ENCODE measurements around the gene NUDT22. TPM values are rescaled to one million over a fixed set of nuclear protein-coding genes. Genes with fewer than 3 reads are reported as not detected.

NUDT22 gene
- total RNA-seq, 1 donor = 56.5 TPM

GRCh38 chr11:64251016-64251752 lies 25.1 kb downstream of the NUDT22 start, which contains the start of gene PLCB3:
PLCB3 (plus strand) TSS chr11:64251530; CDS start chr11:64251650, 120 bp downstream.
- Histone ChIP-seq H3K27me3 (ENCODE audit: insufficient read depth, low read length) (no peaks in the 10 kb centered on the region), H3K4me3 (ENCODE audit: insufficient read depth, low read length) (peak within 1 kb of the TSS; percentile 91), H4K20me1 (ENCODE audit: insufficient read depth, low read length) (no peaks in the 10 kb centered on the region), H3K9me3 (ENCODE audit: low read depth, low read length) (no peaks in the 10 kb centered on the region), H3K79me2 (ENCODE audit: insufficient read depth, low read length) (peaks cover 30% of the 10 kb centered on the region), H3K27ac (ENCODE audit: low read depth, low read length) (peak within 1 kb of the TSS; percentile 58), H3K36me3 (ENCODE audit: insufficient read depth, low read length) (peaks cover 15% of the 10 kb centered on the region), H3K4me1 (ENCODE audit: insufficient read depth, low read length) (peaks cover 11% of the 10 kb centered on the region), H2AFZ (ENCODE audit: low read length) (peak within 1 kb of the TSS; percentile 89), H3K4me2 (ENCODE audit: insufficient read depth, low read length) (peak within 1 kb of the TSS; percentile 98)
- TF ChIP-seq, protein P1, sequence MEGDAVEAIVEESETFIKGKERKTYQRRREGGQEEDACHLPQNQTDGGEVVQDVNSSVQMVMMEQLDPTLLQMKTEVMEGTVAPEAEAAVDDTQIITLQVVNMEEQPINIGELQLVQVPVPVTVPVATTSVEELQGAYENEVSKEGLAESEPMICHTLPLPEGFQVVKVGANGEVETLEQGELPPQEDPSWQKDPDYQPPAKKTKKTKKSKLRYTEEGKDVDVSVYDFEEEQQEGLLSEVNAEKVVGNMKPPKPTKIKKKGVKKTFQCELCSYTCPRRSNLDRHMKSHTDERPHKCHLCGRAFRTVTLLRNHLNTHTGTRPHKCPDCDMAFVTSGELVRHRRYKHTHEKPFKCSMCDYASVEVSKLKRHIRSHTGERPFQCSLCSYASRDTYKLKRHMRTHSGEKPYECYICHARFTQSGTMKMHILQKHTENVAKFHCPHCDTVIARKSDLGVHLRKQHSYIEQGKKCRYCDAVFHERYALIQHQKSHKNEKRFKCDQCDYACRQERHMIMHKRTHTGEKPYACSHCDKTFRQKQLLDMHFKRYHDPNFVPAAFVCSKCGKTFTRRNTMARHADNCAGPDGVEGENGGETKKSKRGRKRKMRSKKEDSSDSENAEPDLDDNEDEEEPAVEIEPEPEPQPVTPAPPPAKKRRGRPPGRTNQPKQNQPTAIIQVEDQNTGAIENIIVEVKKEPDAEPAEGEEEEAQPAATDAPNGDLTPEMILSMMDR (IDR thresholded peaks at IDR 0.05; ENCODE audit: extremely low read depth, low read depth, low read length) = peak; percentile 49
- DNase-seq (ENCODE audit: insufficient read length, low spot score, missing footprints) = peak; percentile 99

GRCh38 chr11:64251753-64252002 lies 25.6 kb downstream of the NUDT22 start:
- Histone ChIP-seq H4K20me1 (ENCODE audit: insufficient read depth, low read length) (no peaks in the 10 kb centered on the region), H3K36me3 (ENCODE audit: insufficient read depth, low read length) (peaks cover 19% of the 10 kb centered on the region), H3K79me2 (ENCODE audit: insufficient read depth, low read length) (peaks cover 30% of the 10 kb centered on the region), H2AFZ (ENCODE audit: low read length) (peak overlapping the region; percentile 63), H3K4me1 (ENCODE audit: insufficient read depth, low read length) (peaks cover 11% of the 10 kb centered on the region), H3K4me3 (ENCODE audit: insufficient read depth, low read length) (peak overlapping the region; percentile 91), H3K4me2 (ENCODE audit: insufficient read depth, low read length) (peak overlapping the region; percentile 98), H3K9me3 (ENCODE audit: low read depth, low read length) (no peaks in the 10 kb centered on the region), H3K27me3 (ENCODE audit: insufficient read depth, low read length) (no peaks in the 10 kb centered on the region), H3K27ac (ENCODE audit: low read depth, low read length) (peak overlapping the region; percentile 58)
- DNase-seq (ENCODE audit: insufficient read length, low spot score, missing footprints) = no peak
- TF ChIP-seq, protein P1 (IDR thresholded peaks at IDR 0.05; ENCODE audit: extremely low read depth, low read depth, low read length) = no peak

GRCh38 chr11:64252003-64252872 lies 26.2 kb downstream of the NUDT22 start:
- Histone ChIP-seq H3K79me2 (ENCODE audit: insufficient read depth, low read length) (peaks cover 30% of the 10 kb centered on the region), H3K4me2 (ENCODE audit: insufficient read depth, low read length) (peak overlapping the region; percentile 98), H2AFZ (ENCODE audit: low read length) (peak overlapping the region; percentile 63), H3K4me3 (ENCODE audit: insufficient read depth, low read length) (peak overlapping the region; percentile 91), H4K20me1 (ENCODE audit: insufficient read depth, low read length) (no peaks in the 10 kb centered on the region), H3K4me1 (ENCODE audit: insufficient read depth, low read length) (peaks cover 7% of the 10 kb centered on the region), H3K9me3 (ENCODE audit: low read depth, low read length) (no peaks in the 10 kb centered on the region), H3K27ac (ENCODE audit: low read depth, low read length) (peak overlapping the region; percentile 58), H3K27me3 (ENCODE audit: insufficient read depth, low read length) (no peaks in the 10 kb centered on the region), H3K36me3 (ENCODE audit: insufficient read depth, low read length) (peaks cover 20% of the 10 kb centered on the region)
- peak; percentile 99 for DNase-seq (ENCODE audit: insufficient read length, low spot score, missing footprints)
- TF ChIP-seq, protein P1 (IDR thresholded peaks at IDR 0.05; ENCODE audit: extremely low read depth, low read depth, low read length) = peak; percentile 61

- TF ChIP-seq, protein P1 (IDR thresholded peaks at IDR 0.05; ENCODE audit: extremely low read depth, low read depth, low read length) = no peak
- Histone ChIP-seq H3K36me3 (ENCODE audit: insufficient read depth, low read length) (peaks cover 22% of the 10 kb centered on the region), H3K4me1 (ENCODE audit: insufficient read depth, low read length) (peaks cover 7% of the 10 kb centered on the region), H3K9me3 (ENCODE audit: low read depth, low read length) (no peaks in the 10 kb centered on the region), H3K4me2 (ENCODE audit: insufficient read depth, low read length) (peak overlapping the region; percentile 98), H3K4me3 (ENCODE audit: insufficient read depth, low read length) (no peak overlapping the region), H3K79me2 (ENCODE audit: insufficient read depth, low read length) (peaks cover 30% of the 10 kb centered on the region), H2AFZ (ENCODE audit: low read length) (no peak overlapping the region), H3K27me3 (ENCODE audit: insufficient read depth, low read length) (no peaks in the 10 kb centered on the region), H3K27ac (ENCODE audit: low read depth, low read length) (no peak overlapping the region), H4K20me1 (ENCODE audit: insufficient read depth, low read length) (no peaks in the 10 kb centered on the region)
- DNase-seq (ENCODE audit: insufficient read length, low spot score, missing footprints) = peak; percentile 85
Observed at GRCh38 chr11:64253043-64253442, 27.0 kb downstream of the NUDT22 start.
